NCI-H2227 (cell line): ENCODE measurements around the gene TARP.
"Not testable (repeated sequence)": the region's sequence is repeated elsewhere in the genome, so short reads cannot be mapped to it uniquely, and the experiment has no call there.

Experiments
- DNase-seq: peaks from one replicate; lab custom pipeline; 2025; ENCODE audit not compliant: unreplicated experiment; lab: John Stamatoyannopoulos, UW

The TARP gene

GRCh38 chr7:38299275-38299931 lies 26.0 kb upstream of the TARP start:
- DNase-seq: no peak

DNA sequence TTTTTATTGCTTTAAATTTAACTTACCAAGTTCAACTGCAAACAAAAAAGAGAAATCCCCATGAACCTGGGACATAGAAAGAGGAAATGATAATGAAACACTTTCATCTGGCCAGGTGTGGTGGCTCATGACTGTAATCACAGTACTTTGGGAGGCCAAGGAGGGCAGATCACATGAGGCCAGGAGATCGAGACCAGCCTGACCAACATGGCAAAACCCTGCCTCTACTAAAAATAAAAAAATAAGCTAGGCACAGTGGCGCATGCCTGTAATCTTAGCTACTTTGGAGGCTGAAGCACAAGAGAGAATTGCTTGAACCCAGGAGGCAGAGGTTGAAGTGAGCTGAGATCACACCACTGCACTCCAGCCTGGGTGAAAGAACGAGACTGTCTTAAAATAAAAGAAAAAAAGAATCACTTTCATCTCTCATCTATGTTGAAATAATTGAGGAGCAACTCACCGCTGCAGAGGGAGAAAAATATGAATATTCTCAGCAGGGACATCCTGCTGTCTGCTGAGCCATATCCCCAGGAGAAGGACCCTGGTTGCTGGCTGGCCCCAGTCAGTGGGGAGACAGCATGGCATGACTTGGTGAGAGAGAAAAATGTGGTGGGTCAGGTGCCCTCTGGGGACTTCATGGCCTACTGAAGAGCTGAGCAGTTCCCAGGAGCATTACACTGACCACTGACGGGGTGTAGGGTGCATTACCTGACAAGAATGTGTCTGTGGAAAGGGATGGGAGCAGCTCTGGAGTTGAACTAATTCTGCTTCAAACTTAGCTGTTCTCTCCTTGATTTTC lies 22.8 kb upstream of the TARP start:
- no peak for DNase-seq

GRCh38 chr7:38294926-38295325 lies 21.5 kb upstream of the TARP start:
- no peak for DNase-seq

- no peak for DNase-seq
Measured at GRCh38 chr7:38292442-38292841, 19.0 kb upstream of the TARP start.

- DNase-seq: no peak
Measured at GRCh38 chr7:38291650-38292049, 18.2 kb upstream of the TARP start.

GRCh38 chr7:38291117-38291647 lies 17.7 kb upstream of the TARP start:
- no peak for DNase-seq

- no peak for DNase-seq
Measured at GRCh38 chr7:38284553-38284952, 11.1 kb upstream of the TARP start.

- DNase-seq: no peak
Measured at GRCh38 chr7:38283809-38284208, 10.4 kb upstream of the TARP start.

DNA sequence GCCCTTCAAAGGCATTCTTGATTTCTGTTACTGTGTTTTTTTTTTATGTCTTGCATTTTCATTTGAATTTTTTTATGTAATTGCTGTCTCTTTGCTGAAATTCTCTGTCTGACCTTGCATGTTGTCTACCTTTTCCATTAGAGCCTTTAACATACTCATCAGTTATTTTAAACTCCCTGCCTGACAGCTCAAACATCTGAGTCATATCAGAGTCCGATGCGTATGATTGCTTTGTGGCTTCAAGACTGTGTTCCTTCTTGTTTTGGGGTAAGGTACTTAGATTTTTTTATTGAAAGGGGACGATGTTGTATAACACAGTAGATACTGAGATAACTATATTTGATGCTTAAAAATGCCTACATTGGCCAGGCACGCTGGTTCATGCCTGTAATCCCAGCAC lies 9.7 kb upstream of the TARP start:
- DNase-seq: no peak

DNA sequence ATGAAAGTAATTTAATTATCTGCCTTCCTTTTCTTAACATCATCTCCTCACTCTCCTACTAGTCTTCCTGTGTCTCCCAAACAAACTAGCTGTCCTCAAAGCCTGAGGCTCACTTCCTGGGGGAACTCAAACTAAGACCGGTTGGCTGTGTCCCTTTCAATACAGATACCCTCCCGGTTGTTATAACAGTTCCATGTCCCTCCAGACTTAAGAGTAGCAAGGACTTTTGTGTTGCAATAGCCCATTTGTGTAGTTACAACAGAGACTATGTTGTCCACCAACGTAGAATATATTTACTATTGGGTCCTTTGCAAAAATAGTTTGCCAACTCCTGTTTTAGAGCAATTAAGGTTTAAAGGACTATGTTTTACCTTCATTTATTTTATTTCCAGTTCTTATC lies 8.6 kb upstream of the TARP start:
- DNase-seq: no peak

DNA sequence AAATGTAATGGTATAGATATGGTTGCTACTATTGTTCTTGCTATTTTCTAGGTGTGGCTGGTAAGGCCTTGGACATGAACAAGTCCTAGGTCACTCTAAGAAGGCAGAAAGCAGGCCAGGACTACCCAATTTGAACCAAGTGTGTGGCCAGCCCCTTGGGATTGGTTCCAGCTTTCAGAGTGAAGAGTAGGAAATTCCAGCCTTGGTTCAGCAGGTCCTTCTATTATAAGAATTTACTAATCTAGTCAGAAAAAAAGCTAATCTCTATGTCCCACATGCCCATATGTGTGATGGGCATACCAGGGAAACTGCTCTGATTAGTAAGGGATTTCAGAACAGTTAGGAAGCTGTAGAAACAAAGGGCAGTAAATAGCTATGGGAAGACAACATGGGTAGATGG lies 7.8 kb upstream of the TARP start:
- no peak for DNase-seq

DNA sequence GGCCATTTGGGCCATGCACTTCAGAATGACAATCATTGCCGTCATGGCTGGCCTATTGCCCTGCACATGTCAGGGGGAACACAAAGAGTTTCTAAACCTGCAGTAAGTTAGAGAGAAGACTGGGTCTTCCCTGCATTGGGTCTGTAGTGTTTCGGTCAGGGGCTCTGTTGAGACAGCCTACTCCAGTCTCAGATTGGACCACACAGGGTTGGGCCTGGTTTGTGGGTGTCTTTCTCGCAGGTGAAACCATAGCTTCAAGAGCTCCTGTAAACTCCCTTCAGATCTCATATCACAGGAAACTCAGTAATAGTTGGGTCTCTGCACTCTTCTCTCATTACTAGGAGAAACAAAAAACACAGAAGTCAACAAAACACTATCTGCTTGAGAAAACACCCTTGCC lies 7.3 kb upstream of the TARP start:
- no peak for DNase-seq

DNA sequence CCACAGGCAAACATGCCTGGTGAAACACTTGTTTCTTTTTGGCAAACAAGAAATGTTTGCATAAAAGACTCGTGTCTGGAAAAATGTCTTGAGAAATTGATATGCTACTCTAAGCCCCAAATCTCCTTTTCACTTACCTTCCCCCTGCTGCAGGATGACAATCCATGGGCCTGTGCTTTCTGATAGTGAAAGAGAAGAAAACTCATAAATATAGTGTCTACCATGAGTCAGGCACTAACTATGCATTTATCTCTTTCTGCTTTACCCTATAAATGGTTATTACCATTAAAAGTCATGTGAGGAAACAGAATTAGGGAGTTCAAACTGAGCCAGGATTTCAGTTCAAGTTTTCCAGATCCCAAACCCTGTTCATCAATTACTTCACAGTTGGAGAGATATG lies 6.6 kb upstream of the TARP start:
- DNase-seq: no peak

DNA sequence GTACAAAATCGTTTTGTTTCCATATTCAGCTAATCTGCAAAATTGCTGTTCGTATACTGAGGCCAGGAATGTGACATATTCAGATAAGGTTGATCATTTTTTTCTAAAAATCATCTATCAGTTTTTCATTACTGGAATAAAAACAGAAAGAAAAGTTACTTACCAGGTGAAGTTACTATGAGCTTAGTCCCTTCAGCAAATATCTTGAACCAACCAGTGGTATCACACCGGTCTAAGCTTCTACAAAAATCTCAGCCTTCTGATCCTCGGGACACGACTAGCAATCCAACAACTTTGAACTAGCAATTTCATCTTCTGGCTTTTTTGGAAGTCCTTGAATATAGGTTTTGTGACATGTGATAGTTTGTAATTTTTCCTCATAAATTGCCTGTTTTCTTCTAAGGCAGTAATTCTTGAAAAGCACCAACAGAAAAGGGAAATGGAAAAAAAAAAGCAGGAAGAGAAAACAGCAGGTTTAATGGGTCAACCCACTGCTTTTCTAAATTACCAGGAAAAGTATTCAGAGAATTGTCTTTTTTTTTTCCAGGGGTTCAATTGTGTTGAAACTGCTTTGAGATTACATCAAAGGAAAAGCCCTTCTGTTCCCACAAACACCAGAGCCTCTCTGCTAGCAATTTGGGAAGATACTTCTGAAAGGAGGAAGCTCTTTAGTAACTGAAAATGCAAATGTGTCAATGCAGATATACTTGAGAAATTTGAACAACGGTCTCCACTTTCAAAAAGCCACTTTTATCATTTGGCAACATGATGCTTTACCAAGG lies 2.9 kb upstream of the TARP start:
- DNase-seq: no peak

DNA sequence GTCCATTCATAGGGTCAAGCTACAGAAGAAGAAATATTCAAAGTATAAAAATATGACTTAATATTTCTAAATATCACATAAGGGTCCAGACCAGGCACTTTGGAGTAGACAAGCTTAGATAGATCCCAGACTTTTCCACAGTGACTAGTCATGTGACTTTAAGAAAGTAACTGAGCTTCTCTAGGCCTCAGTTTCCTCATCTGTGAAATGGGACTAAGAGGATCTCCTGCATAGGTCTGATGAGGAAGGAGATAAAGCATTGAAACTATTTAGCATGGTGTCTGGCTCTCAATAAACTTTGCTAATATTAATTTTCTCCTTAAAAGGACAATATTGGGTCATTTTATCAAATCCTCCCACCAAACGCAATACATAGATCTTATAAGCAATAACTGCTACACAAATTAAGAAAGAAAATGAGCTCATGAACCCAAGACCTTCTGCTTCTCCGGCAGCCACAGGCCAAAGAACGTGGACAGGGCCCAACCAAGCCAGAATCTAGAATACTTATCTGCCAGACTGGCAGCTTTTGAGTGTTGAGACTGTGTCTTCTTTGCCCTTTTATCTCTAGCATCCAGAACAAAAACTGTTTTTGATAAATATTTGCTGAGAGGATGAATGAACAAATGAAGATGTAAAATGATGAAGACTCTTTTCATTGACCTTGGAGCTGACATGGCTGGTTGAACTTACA lies 1.6 kb upstream of the TARP start:
- no peak for DNase-seq

DNA sequence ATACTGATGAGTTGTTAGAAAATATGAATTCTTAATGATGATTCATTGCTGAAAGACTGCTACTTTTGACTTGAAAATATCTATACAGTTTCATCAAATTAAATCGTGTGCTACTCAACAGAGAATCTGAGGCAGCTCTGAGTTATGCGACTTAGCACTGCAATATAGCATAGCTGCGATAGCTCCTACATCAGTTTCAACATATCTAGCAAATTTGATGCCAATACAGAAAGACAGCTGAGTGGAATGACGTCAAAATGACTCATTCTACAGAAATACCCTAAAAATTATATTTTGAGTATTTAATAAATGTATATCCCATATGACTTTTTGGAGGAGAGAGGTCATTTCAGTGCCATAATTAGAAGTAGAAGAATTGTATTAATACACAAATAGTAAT lies 1.1 kb upstream of the TARP start:
- DNase-seq: no peak

GRCh38 chr7:38270405-38270804 lies 3.0 kb downstream of the TARP start:
- DNase-seq: not testable (repeated sequence)

DNA sequence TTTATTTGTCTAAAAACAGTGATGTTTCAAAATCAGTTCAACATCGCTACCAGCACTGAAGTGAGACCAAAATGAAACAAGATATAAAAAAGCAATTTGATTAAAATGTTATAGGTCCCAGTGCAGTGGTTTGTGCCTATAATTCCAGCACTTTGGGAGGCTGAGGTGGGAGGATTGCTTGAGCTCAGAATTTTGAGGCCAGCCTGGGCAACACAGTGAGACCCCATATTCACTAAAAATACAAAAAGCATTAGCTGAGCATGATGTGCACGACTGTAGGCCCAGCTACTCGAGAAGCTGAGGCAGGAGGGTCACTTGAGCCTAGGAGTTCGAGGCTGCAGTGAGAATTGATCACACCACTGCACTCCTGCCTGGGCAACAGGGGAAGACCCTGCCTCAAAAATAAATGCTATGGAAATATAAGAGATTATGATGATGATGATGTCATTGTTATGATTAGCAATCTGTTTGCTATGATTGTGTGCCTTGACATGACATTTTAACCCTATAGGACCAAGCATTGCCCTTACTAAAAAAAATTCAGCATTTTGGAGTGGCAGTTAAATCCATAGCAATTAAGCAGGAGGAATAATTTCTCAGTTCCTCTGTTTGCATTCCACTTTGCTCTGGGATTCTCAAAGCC lies 3.6 kb downstream of the TARP start:
- not testable (repeated sequence) for DNase-seq

DNA sequence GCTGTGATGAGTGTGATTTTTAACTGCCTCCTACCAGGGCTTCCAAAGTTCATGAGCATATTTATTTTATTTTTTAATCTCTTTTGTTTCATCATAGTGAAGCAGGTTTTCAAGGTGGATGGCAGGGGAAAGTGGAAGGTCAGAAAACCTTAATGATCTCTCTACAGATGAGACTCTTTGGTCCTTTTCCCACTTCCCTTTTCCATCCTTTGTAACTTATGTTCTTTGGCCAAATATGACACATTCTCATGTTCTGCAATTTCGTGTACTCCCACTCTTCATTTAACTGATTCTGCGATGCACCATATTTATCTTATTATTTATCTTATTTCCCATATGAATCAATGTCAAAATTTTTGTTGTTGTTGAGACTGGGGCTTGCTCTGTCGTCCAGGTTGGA lies 7.5 kb downstream of the TARP start:
- DNase-seq: not testable (repeated sequence)

- not testable (repeated sequence) for DNase-seq
Measured at GRCh38 chr7:38264602-38265001, 8.8 kb downstream of the TARP start.

GRCh38 chr7:38263274-38263673 lies 10.2 kb downstream of the TARP start:
- DNase-seq: not testable (repeated sequence)
